MG63 (cell line): Measurements from ENCODE around the gene KRTAP4-6. TPM values are rescaled to one million over a fixed set of nuclear protein-coding genes. Genes with fewer than 3 reads are reported as not detected.
A peak's percentile ranks its signal among the peaks of the same experiment; 100 is the strongest.
"Not testable (repeated sequence)": the region's sequence is repeated elsewhere in the genome, so short reads cannot be mapped to it uniquely, and the experiment has no call there.

Experiments used
- DNase-seq: peaks from one replicate; pipeline ENCODE4 v3.0.0-alpha.2; 2020
- H3K27me3 ChIP-seq: fragments of 250-450 bp; sonication (Bioruptor Pico); 2 replicates; pipeline ENCODE4 v1.5.1; 2020; ENCODE audit warnings: mild to moderate bottlenecking, moderate library complexity
- H3K36me3 ChIP-seq: fragments of 250-450 bp; sonication (Bioruptor Pico); 2 replicates; pipeline ENCODE4 v1.5.1; 2020; ENCODE audit warnings: mild to moderate bottlenecking, moderate library complexity
- H3K4me3 ChIP-seq: fragments of 250-450 bp; sonication (Bioruptor Pico); 2 replicates; pipeline ENCODE4 v1.5.1; 2020; ENCODE audit warnings: mild to moderate bottlenecking, moderate library complexity
- H3K9me3 ChIP-seq: fragments of 250-450 bp; sonication (Bioruptor Pico); 2 replicates; pipeline ENCODE4 v1.5.1; 2020; ENCODE audit warnings: mild to moderate bottlenecking, moderate library complexity
- total RNA-seq: library from RNA; depleted of rRNA; stranded (reverse); fragments of >200 nt; shearing (Covaris generic); gene quantifications from 2 replicates; pipeline ENCODE4 v1.2.3, GENCODE V29; 2014; ENCODE audit warnings: low replicate concordance; rRNA removed

Gene KRTAP4-6
- not detected in 2 replicates for total RNA-seq

DNA sequence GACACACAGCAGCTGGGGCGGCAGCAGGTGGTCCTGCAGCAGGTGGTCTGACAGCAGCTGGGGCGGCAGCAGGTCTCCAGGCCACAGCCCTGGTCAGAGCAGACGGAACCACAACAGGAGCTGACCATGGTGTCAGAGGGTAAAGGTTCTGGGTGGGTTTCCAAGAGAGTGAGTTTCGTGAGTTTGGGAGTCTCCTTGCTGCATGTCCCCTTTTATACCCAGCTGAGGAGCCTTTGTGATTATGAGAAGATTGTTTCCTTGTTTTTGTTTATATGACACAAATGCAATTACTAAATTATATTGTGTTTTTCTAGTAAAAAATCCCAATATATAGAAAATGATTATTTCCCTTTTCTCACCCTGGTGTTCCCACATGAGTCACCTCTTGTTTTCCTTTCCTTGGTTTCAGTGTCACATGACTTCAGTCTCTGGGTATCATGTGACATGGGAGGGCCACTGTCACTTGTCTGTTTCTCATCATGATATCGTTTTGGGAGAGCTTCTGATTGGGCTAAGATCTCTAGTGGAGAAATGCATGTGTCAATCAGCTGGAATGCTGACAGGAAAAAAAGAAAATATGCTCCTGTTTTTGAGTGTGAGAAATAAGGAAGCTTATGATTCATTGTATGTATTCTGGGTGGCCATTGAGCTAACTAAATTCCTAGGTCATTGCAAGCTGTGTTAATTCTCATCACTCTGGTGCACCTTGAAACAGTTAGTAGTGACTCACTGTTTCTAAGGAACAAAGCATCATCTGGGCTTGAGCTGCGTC is at the start of gene KRTAP4-6:
Gene KRTAP4-6, minus strand, starts transcription at position 185 of the 772 bp plus-strand sequence. Its CDS starts 57 bp downstream, at position 128.
- Histone ChIP-seq H3K4me3 (no peak within 1 kb of the TSS), H3K9me3 (peaks cover 48% of the 10 kb centered on the region), H3K36me3 (no peaks in the 10 kb centered on the region), H3K27me3 (no peaks in the 10 kb centered on the region)
- DNase-seq = no peak

- H3K9me3 ChIP-seq, DNase-seq, H3K4me3 ChIP-seq, H3K36me3 ChIP-seq, H3K27me3 ChIP-seq: not testable (repeated sequence)
These were observed 49.5 kb upstream of the KRTAP4-6 start, which contains the start of gene KRTAP9-1 for GRCh38 chr17:41189837-41190318. TSS of gene KRTAP9-1 (plus strand) at chr17:41189887. CDS start at chr17:41189887, 0 bp downstream.

GRCh38 chr17:41186872-41187271 is 46.5 kb upstream of the KRTAP4-6 start:
- Histone ChIP-seq H3K4me3 (no peak overlapping the region), H3K9me3 (no peaks in the 10 kb centered on the region), H3K27me3 (no peaks in the 10 kb centered on the region), H3K36me3 (no peaks in the 10 kb centered on the region)
- DNase-seq = no peak

GRCh38 chr17:41185001-41185400 is 44.7 kb upstream of the KRTAP4-6 start:
- H3K4me3 ChIP-seq = no peak overlapping the region
- H3K36me3 ChIP-seq = no peaks in the 10 kb centered on the region
- no peak for DNase-seq
- no peaks in the 10 kb centered on the region for H3K27me3 ChIP-seq
- H3K9me3 ChIP-seq = no peaks in the 10 kb centered on the region

DNA sequence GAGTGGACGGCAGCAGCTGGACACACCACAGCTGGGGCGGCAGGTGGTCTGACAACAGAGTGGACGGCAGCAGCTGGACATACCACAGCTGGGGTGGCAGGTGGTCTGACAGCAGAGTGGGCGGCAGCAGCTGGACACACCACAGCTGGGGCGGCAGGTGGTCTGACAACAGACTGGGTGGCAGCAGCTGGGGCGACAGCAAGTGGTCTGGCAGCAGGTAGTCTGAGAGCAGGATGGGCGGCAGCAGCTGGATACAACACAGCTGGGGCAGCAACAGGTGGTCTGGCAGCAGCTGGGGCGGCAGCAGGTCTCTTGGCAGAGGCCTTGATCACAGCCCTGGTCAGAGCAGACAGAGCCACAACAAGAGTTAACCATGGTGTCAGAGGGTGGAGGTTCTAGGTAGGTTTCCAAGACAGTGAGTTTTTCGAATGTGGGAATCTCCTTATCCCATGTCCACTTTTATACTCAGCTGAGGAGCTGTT is 44.2 kb upstream of the KRTAP4-6 start, which contains the start of gene KRTAP4-1:
Gene KRTAP4-1, minus strand, starts transcription at position 432 of the 482 bp plus-strand sequence. Its CDS starts 57 bp downstream, at position 375.
- no peaks in the 10 kb centered on the region for H3K9me3 ChIP-seq
- no peaks in the 10 kb centered on the region for H3K27me3 ChIP-seq
- H3K36me3 ChIP-seq = no peaks in the 10 kb centered on the region
- DNase-seq = no peak
- H3K4me3 ChIP-seq = no peak within 1 kb of the TSS

- H3K4me3 ChIP-seq = no peak overlapping the region
These were observed 38.7 kb upstream of the KRTAP4-6 start for GRCh38 chr17:41178843-41179616.

GRCh38 chr17:41178341-41178740 is 38.0 kb upstream of the KRTAP4-6 start:
- H3K4me3 ChIP-seq = no peak overlapping the region
- DNase-seq = peak; percentile 40
- H3K9me3 ChIP-seq = no peaks in the 10 kb centered on the region; the same call in 1 of the 2 replicates
- H3K27me3 ChIP-seq = no peaks in the 10 kb centered on the region
- H3K36me3 ChIP-seq = no peaks in the 10 kb centered on the region

More at GRCh38 chr17:41178843-41179616, 38.7 kb upstream of the KRTAP4-6 start:
- DNase-seq = peak; percentile 75
- Histone ChIP-seq H3K9me3 (no peaks in the 10 kb centered on the region; the same call in 1 of the 2 replicates), H3K27me3 (no peaks in the 10 kb centered on the region), H3K36me3 (no peaks in the 10 kb centered on the region)

GRCh38 chr17:41177727-41178271 is 37.5 kb upstream of the KRTAP4-6 start, which contains the start of gene KRTAP4-2:
TSS of gene KRTAP4-2 (minus strand) at chr17:41178221. CDS start at chr17:41178164, 57 bp downstream.
- no peaks in the 10 kb centered on the region; the same call in 1 of the 2 replicates for H3K9me3 ChIP-seq
- no peaks in the 10 kb centered on the region for H3K36me3 ChIP-seq
- no peaks in the 10 kb centered on the region for H3K27me3 ChIP-seq
- no peak for DNase-seq
- no peak within 1 kb of the TSS for H3K4me3 ChIP-seq

GRCh38 chr17:41176744-41177387 is 36.5 kb upstream of the KRTAP4-6 start:
- no peaks in the 10 kb centered on the region for H3K27me3 ChIP-seq
- no peak overlapping the region for H3K4me3 ChIP-seq
- DNase-seq = no peak
- no peaks in the 10 kb centered on the region for H3K36me3 ChIP-seq
- H3K9me3 ChIP-seq = no peaks in the 10 kb centered on the region; the same call in 1 of the 2 replicates

DNA sequence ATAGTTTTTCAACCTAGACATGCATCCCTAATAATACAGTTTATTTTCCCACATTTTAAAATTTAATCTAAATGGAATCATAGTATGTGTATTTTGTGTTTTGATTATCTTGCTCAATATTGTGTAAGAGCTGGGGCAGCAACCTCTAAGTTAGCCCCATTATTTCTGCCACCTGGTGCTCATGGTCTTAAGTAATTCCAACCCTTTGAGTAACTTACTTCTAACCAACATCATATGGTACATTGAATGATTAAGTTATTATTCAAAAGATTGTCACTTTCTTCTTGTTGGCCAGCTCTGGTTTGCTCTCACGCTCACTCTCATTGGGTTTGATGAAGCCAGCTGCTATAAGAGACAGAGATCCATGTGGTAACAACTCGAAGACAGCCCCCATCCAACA is 31.5 kb upstream of the KRTAP4-6 start:
- no peak for DNase-seq
- Histone ChIP-seq H3K36me3 (no peaks in the 10 kb centered on the region), H3K4me3 (no peak overlapping the region), H3K9me3 (no peaks in the 10 kb centered on the region; the same call in 1 of the 2 replicates), H3K27me3 (no peaks in the 10 kb centered on the region)

- Histone ChIP-seq H3K36me3 (no peaks in the 10 kb centered on the region), H3K27me3 (no peaks in the 10 kb centered on the region), H3K9me3 (no peaks in the 10 kb centered on the region), H3K4me3 (no peak within 1 kb of the TSS)
- DNase-seq = no peak
These were observed 27.8 kb upstream of the KRTAP4-6 start, which contains the start of gene KRTAP4-3 for GRCh38 chr17:41168121-41168520. TSS of gene KRTAP4-3 (minus strand) at chr17:41168221. CDS start at chr17:41168172, 49 bp downstream.

DNA sequence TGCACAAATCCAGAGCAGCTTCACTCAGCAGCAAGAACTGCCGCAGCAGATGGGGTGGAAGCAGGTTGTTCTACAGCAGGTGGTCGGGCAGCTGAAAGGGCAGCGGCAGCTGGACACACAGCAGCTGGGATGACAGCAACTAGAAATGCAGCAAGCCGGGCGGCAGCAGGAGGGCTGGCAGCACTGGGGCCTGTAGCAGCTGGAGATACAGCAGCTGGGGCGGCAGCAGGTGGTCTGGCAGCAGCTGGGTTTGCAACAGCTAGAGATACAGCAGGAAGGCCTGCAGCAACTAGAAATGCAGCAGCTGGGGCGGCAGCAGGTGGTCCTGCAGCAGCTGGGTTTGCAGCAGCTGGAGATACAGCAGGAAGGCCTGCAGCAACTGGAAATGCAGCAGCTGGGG is 27.2 kb upstream of the KRTAP4-6 start:
- Histone ChIP-seq H3K9me3 (no peaks in the 10 kb centered on the region), H3K27me3 (no peaks in the 10 kb centered on the region), H3K36me3 (no peaks in the 10 kb centered on the region), H3K4me3 (no peak overlapping the region)
- no peak for DNase-seq

GRCh38 chr17:41163828-41164227 is 23.5 kb upstream of the KRTAP4-6 start:
- no peak for DNase-seq
- no peaks in the 10 kb centered on the region for H3K36me3 ChIP-seq
- H3K9me3 ChIP-seq = no peaks in the 10 kb centered on the region
- no peaks in the 10 kb centered on the region for H3K27me3 ChIP-seq
- H3K4me3 ChIP-seq = no peak overlapping the region

- DNase-seq = no peak
- no peaks in the 10 kb centered on the region for H3K36me3 ChIP-seq
- H3K4me3 ChIP-seq = no peak within 1 kb of the TSS
- H3K27me3 ChIP-seq = no peaks in the 10 kb centered on the region
- H3K9me3 ChIP-seq = peaks cover 3% of the 10 kb centered on the region
These were observed 20.3 kb upstream of the KRTAP4-6 start, which contains the start of gene KRTAP4-4 for GRCh38 chr17:41160648-41161047. TSS of gene KRTAP4-4 (minus strand) at chr17:41160748. CDS start at chr17:41160691, 57 bp downstream.

DNA sequence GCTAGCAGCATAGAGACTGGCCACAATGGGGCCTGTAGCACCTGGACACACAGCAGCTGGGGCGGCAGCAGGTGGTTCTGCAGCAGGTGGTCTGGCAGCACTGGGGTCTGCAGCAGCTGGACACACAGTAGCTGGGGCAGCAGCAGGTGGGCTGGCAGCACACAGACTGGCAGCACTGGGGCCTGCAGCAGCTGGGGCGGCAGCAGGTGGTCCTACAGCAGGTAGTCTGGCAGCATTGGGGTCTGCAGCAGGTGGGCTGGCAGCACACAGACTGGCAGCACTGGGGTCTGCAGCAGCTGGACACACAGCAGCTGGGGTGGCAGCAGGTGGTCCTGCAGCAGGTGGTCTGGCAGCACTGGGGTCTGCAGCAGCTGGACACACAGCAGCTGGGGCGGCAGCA is 19.8 kb upstream of the KRTAP4-6 start:
- not testable (repeated sequence) for H3K9me3 ChIP-seq, H3K4me3 ChIP-seq, H3K27me3 ChIP-seq, H3K36me3 ChIP-seq, DNase-seq

GRCh38 chr17:41153856-41154255 is 13.5 kb upstream of the KRTAP4-6 start:
- DNase-seq = no peak
- no peaks in the 10 kb centered on the region for H3K36me3 ChIP-seq
- no peaks in the 10 kb centered on the region for H3K27me3 ChIP-seq
- H3K9me3 ChIP-seq = peaks cover 3% of the 10 kb centered on the region
- H3K4me3 ChIP-seq = no peak overlapping the region
